Cardiac atrium fibroblast (primary cell): ENCODE measurements around the gene SFT2D1. TPM values are rescaled to one million over a fixed set of nuclear protein-coding genes. Genes with fewer than 3 reads are reported as not detected.

ENCODE experiments used
- total RNA-seq: library from RNA; depleted of rRNA; stranded (reverse); fragments of >200 nt; gene quantifications from 2 replicates; pipeline ENCODE4 v1.2.3, GENCODE V29; 2015

Gene SFT2D1
- total RNA-seq = 56.4 and 63.7 TPM in 2 replicates

GRCh38 chr6:166342349-166343149 lies at the start of gene SFT2D1:
Gene SFT2D1 (minus strand): TSS chr6:166342545. CDS start chr6:166342481, 64 bp downstream.

DNA sequence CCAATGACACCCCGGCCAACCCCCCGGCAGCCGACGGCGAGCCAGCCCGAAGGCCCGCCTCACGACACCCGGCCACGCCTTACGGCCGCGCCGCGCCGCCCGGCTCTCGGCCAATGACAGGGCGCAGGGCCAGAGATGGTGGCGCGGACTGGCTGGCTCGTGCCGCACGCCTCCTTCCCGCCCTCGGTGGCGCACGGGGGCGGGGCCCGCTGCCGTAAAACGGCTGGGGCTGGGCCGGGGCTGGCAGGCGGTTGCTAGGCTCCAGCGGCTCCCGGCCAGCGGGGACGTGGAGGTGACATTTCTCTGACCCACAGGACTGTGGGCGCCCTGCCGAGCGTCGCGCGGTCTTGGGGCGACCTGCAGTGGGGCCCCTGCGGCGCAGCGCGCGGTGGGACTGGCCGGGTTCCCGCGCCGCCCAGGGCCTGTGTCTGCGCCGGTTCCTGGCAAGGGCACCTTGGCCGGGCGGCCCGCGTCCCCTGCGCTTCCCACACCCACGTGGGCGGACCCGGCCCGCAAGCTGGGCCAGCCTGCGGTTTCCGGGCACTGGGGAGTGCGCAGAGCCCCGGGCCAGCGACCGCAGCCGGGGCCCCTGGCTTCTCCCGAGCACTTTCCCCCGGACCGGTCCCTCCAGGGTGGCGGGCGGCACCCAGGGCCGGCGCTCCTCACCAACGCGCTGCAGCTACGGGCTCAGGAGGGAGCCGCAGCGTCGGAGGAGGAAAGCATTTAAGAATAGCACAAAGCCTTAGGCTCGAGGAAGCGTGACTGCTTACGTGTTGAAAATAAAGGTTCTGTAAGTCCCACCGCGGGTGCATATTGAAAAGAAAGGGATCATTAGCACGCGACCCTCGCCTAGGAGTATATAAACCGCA lies 40.8 kb upstream of the SFT2D1 start, which contains the start of gene MPC1:
Gene MPC1 (minus strand): TSS at position 8 of the 869 bp plus-strand sequence. CDS start 64 bp downstream, outside the sequence.

DNA sequence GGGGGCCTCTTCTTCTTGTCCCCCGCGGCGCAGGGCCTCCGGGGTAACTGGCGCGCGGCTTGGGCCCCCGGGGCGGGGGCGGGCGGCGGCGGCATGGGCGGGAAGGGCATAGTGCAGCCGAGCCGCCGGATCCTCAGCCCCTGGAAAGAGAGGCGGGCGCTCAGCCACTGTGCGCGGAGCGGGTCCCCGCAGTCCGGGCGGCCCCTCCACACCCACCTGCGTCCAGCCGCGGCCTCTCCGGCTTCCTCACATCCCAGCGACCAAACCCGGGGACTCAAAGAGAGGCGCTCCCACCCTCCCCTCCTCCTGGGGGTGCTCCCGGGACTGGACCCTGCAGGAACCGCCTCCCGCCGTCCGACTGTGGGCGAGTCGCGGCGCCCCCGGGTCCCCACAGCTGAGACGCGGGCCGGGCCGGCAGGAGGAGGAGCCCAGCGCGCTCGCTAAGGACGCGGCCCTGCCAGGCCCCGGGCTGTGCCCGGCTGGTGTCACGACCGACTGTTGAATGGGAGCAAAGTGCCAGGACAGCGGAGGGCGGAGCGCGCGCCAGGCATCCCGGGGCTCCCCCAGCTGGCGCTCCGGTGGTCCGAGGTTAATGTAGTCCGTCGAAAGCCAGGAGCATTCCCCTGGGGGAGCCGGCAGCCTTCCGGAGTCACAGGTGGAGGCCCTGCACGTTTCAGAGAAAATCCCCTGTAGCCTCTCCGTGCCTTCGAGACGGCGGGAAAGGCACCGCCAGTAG lies 34.1 kb downstream of the SFT2D1 start, which contains the start of gene PRR18:
Gene PRR18 (minus strand): TSS at position 360 of the 736 bp plus-strand sequence. CDS start 250 bp downstream, at position 110.

Other genes with a start within 250 kb of the SFT2D1 start
- gene TBXT, start 174.7 kb downstream of the SFT2D1 start, total RNA-seq = not detected in 2 replicates
- gene PRR18, start 34.2 kb downstream of the SFT2D1 start, total RNA-seq = not detected in 2 replicates
- gene MPC1, start 40.4 kb upstream of the SFT2D1 start, total RNA-seq = 28.5 and 33.5 TPM in 2 replicates
- 0.72 and 0.97 TPM in 2 replicates for gene RAMACL, start 244.1 kb upstream of the SFT2D1 start, total RNA-seq